Epithelial cell of proximal tubule (primary cell): ENCODE measurements around the gene MOB3B. TPM values are rescaled to one million over a fixed set of nuclear protein-coding genes. Genes with fewer than 3 reads are reported as not detected.

Experiments used
- DNase-seq: peaks from one replicate; pipeline ENCODE4 v3.0.0-alpha.2; 2011; ENCODE audit warnings: low read depth
- H3K4me3 ChIP-seq: 2 replicates; pipeline ENCODE4 v1.5.1; 2011; ENCODE audit warnings: low read depth, mild to moderate bottlenecking, low read length
- total RNA-seq: library from RNA; depleted of rRNA; stranded (reverse); fragments of >200 nt; gene quantifications from 2 replicates; pipeline ENCODE4 v1.2.3, GENCODE V29; 2015
- TF ChIP-seq, protein P1 (sequence below): conservative IDR thresholded peaks from 2 replicates; pipeline ENCODE4 v1.5.1; 2012; ENCODE audit warnings: low read depth, mild to moderate bottlenecking, low read length

MOB3B gene
- total RNA-seq, 1 donor from 2014 or later = 2.9 TPM

DNA sequence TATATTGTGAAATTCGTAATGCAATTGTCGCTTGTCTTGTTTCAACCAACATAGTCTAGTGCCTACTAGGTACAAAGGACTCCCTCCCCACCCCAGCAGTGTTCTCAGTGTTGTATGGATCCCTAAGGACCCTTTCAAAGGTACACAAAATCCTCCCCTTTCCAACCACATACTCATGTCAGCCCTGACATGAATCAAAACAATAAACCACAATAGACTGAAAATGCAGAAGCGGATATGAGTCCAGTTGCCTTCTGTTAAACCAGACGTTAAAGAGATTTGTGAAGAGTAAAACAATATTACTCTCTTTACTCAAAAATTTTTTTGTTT, 87.9 kb downstream of the MOB3B start:
- H3K4me3 ChIP-seq = no peak overlapping the region
- TF ChIP-seq, protein P1, sequence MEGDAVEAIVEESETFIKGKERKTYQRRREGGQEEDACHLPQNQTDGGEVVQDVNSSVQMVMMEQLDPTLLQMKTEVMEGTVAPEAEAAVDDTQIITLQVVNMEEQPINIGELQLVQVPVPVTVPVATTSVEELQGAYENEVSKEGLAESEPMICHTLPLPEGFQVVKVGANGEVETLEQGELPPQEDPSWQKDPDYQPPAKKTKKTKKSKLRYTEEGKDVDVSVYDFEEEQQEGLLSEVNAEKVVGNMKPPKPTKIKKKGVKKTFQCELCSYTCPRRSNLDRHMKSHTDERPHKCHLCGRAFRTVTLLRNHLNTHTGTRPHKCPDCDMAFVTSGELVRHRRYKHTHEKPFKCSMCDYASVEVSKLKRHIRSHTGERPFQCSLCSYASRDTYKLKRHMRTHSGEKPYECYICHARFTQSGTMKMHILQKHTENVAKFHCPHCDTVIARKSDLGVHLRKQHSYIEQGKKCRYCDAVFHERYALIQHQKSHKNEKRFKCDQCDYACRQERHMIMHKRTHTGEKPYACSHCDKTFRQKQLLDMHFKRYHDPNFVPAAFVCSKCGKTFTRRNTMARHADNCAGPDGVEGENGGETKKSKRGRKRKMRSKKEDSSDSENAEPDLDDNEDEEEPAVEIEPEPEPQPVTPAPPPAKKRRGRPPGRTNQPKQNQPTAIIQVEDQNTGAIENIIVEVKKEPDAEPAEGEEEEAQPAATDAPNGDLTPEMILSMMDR = no peak
- DNase-seq = no peak

DNA sequence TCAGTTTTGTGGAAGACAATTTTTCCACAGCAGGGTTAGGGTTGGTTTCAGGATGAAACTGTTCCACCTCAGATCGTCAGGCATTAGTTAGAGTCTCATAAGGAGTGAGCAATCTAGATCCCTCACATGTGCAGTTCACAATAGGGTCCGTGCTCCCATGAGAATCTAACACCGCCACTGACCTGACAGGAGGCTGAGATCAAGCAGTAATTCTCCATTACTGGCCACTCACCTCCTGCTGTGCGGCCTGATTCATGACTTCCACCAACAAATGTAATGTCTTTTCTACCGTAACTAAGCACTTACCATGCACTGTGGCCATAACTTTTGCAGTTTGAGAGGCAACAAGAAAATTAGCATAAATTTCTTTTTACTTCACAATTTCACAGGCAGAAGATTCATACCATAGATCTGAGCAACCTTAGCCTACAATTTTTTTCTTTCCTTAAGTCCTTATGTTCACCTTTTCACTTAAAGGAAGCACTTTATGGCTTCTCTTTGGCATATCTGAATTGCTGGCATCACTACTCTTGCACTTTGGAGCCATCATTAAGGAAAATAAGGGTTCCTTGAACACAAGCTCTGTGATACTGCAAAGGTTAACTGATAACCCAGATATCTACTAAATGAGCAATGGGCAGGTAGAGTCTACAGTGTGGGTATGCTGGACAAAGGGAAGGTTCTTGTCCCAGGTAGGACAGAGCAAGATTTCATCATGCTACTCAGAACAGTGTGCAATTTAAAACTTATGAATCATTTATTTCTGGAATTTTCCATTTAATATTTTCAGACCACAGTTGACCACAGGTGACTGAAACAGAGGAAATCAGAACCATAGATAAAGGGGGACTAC, 88.5 kb downstream of the MOB3B start:
- no peak overlapping the region for H3K4me3 ChIP-seq
- DNase-seq = no peak

DNA sequence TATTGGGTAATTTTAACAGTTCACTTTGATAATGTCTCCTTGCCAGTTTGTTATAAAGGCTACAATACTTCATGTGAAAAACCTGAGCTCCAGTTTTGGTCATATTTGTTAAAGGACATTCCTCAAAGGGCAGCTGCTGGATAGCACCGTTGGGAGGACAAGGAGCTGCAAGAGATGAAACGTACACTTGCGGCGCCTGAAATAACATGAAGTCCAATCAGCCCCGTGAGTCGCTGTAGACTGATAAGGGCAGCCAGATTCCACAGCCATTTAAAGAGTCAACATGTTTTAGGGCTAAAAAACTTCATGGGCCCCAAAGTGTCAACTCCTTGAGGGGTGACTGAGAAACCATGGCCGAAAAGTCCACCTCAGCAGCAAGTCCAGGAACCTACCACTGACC, 91.1 kb downstream of the MOB3B start:
- TF ChIP-seq, protein P1 = no peak
- no peak overlapping the region for H3K4me3 ChIP-seq
- no peak for DNase-seq

More for the DNA sequence above, 88.5 kb downstream of the MOB3B start:
- TF ChIP-seq, protein P1 = no peak

DNA sequence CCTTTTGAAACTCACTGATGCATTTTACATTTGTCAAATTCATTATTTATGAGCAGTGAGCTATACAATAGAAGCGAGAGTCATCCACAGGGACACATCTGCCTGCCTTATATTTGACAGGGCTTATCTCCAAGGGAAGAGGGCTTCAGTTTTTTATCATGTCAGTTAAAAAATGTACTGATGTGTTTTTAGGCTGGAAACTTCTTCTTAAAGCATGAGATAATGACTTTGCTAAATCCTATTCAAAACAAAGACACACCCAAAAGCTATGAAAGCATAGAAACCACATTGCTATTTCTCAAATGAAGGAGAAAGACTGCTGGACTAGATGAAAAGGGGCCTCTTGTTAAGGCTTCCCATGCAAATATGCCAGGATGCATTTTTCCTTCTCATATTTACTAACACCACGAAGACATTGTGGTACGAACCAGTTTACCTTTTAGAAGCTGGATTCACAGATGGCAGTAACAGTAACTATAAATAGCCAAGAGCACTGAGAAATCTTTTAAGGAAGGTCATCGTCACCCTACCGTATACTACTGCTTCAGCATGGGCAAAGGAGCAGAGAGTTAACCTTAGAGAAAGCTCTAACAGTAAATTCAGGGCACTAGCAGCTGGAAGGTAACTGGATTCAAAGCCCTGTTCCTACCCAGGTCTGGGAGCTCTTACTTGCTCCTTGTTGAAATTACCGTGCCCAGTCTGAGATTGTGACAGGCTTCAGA, 91.8 kb downstream of the MOB3B start:
- TF ChIP-seq, protein P1 = no peak
- no peak for DNase-seq

DNA sequence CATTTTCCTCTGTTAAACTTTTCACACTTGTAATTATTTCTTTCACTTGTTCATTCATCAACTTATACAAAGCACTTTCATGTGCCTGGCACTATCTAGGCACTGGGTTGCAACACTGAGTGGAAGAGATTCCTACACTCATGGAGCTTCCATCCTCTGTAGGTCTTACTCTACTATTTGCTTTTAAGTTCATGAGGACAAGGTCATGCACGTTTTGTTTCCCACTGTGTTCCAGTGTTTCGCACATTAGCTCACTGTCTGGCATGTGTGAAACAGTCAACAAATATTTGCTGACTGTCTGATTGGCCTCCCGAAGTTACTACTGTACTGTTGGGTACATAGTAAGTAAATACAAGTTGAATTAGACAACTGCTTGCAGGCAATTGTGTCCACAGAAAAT, 93.4 kb downstream of the MOB3B start:
- no peak for DNase-seq
- TF ChIP-seq, protein P1 = no peak
- H3K4me3 ChIP-seq = no peak overlapping the region

More for the DNA sequence above, 91.8 kb downstream of the MOB3B start:
- no peak overlapping the region for H3K4me3 ChIP-seq

DNA sequence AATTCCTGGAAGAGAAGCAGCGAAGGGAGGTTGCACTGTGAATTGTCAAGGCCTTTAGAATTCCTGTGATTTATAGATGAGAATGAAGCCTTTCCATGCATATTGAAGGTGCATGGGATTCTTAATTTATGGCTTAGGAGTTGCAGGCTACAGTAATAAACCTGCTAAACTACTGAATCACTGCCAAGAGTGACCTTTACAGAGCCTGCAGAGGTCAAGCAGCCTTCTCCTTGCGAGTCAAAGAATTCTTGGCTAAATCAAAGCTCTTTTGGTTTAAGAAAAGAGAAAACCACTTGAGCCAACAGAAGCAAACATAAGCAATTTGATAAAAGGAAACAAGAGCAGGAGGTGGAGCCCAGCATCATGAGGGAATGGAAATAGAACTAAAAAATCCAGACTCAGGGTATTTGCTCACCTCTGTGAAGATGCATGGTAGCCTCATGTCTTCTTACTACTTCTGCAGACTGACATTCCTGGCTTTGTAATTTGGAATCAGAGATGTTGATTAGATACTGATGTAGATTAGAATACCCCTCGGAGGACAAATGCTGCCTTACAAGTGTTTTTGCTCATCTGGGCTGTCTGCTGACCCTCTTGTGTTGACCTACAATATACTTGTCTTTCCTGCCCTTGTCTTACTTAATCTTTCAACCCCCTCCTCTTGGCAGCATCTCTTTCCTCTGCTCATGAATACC, 95.8 kb downstream of the MOB3B start:
- no peak for DNase-seq
- H3K4me3 ChIP-seq = no peak overlapping the region
- TF ChIP-seq, protein P1 = no peak
